Measurements from ENCODE around the gene SLC11A1.

DNA sequence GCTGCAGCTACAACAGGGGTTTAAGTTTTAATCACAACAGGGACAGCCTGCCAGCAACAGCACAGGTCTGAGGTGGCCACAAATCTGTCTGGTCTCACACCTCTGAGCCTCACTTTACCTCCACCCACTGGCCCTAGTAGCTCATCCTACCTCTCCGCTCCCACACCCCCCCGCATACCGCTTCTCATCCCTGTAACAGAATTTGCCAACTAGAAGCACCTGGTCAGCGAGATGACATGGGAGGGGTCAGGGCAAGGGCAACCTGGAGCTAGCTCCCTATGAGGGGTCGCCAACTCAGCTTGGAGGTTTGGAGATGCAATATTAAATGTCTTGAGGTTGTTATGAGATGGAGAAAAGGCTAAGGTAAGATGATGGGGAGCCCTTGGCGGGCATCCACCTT is 17.9 kb upstream of the SLC11A1 start:
- TF ChIP-seq, protein P1, sequence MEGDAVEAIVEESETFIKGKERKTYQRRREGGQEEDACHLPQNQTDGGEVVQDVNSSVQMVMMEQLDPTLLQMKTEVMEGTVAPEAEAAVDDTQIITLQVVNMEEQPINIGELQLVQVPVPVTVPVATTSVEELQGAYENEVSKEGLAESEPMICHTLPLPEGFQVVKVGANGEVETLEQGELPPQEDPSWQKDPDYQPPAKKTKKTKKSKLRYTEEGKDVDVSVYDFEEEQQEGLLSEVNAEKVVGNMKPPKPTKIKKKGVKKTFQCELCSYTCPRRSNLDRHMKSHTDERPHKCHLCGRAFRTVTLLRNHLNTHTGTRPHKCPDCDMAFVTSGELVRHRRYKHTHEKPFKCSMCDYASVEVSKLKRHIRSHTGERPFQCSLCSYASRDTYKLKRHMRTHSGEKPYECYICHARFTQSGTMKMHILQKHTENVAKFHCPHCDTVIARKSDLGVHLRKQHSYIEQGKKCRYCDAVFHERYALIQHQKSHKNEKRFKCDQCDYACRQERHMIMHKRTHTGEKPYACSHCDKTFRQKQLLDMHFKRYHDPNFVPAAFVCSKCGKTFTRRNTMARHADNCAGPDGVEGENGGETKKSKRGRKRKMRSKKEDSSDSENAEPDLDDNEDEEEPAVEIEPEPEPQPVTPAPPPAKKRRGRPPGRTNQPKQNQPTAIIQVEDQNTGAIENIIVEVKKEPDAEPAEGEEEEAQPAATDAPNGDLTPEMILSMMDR (IDR thresholded peaks at IDR 0.05; ENCODE audit: insufficient read depth, low read length), result no peak
- TF ChIP-seq POLR2AphosphoS5 (IDR thresholded peaks at IDR 0.05; ENCODE audit: low read depth), result no peak
